A549 (cell line): ENCODE results near the gene ESPN. TPM values are rescaled to one million over a fixed set of nuclear protein-coding genes. Genes with fewer than 3 reads are reported as not detected.

ENCODE experiments used
- ATAC-seq, 2 experiments: fragments of 200-7000 bp in 1 of 2; fragments of >200 bp in 1 of 2; cut with Nextera tagmentation in 1 of 2; cut with Tn5 transposase in 1 of 2; 3 replicates each; pipeline versions ENCODE4 v1.8.0 to v1.9.1; 2018 to 2020; ENCODE audit warnings: mild to moderate bottlenecking in 1 of 2, moderate library complexity in 1 of 2
- CTCF ChIA-PET: fragments of 300-600 bp; sonication (Branson Sonifier 250); formaldehyde crosslinking; extraction: SDS; loops from one replicate; lab custom pipeline; 2021; ENCODE audit warnings: antibody characterized with exemption, inconsistent platforms; lab: Yijun Ruan, JAX
- POLR2A ChIA-PET: fragments of 350-600 bp; formaldehyde crosslinking; extraction: SDS; loops from one replicate; lab custom pipeline; 2021; ENCODE audit warnings: antibody characterized with exemption, inconsistent platforms; lab: Yijun Ruan, JAX
- DNase-seq, 2 experiments: peaks; one replicate each; pipeline versions ENCODE4 v3.0.0 to v3.0.0-alpha.2; 2011 to 2016; ENCODE audit warnings: low read depth in 1 of 2, low spot score in 1 of 2
- FAIRE-seq: peaks from 2 replicates; lab custom pipeline; 2011; peaks lifted over from hg19 to GRCh38; lab: Jason Lieb, UNC
- H3K27ac ChIP-seq, 2 experiments: fragments of >200 bp; sonication (Bioruptor Twin); formaldehyde crosslinking; 3 replicates each; pipeline ENCODE4 v1.5.1; 2016 to 2017
- H3K4me1 ChIP-seq: fragments of >200 bp; sonication (Bioruptor Twin); formaldehyde crosslinking; 3 replicates; pipeline ENCODE4 v1.6.1; 2016
- H3K4me2 ChIP-seq: fragments of >200 bp; sonication (Bioruptor Twin); formaldehyde crosslinking; 3 replicates; pipeline ENCODE4 v1.6.1; 2016
- H3K4me3 ChIP-seq: fragments of >200 bp; sonication (Bioruptor Twin); formaldehyde crosslinking; 3 replicates; pipeline ENCODE4 v1.5.1; 2016
- H3K9me3 ChIP-seq: fragments of >200 bp; sonication (Bioruptor Twin); formaldehyde crosslinking; 3 replicates; pipeline ENCODE4 v1.6.1; 2016
- CBX8 ChIP-seq: fragments of 200-600 bp; sonication (generic); IDR thresholded peaks from 2 replicates; pipeline ENCODE4 v1.6.1; 2016
- CHD2 ChIP-seq: fragments of 150-350 bp; IDR thresholded peaks from 2 replicates; pipeline ENCODE4 v1.6.1; 2014; ENCODE audit warnings: low read length; ENCODE audit not compliant: partially characterized antibody
- CHD4 ChIP-seq: fragments of 200-600 bp; sonication (generic); IDR thresholded peaks from 2 replicates; pipeline ENCODE4 v1.6.1; 2016; ENCODE audit warnings: antibody characterized with exemption, mild to moderate bottlenecking, borderline replicate concordance
- EHF ChIP-seq: fragments of 250-450 bp; sonication (Bioruptor Pico); IDR thresholded peaks from 2 replicates; pipeline ENCODE4 v1.5.0; 2020; ENCODE audit warnings: mild to moderate bottlenecking
- FOXS1 ChIP-seq: fragments of 250-450 bp; sonication (Bioruptor Pico); IDR thresholded peaks from 2 replicates; pipeline ENCODE4 v1.5.0; 2020; ENCODE audit warnings: mild to moderate bottlenecking, moderate library complexity
- HOXB5 ChIP-seq: fragments of 250-450 bp; sonication (Bioruptor Pico); IDR thresholded peaks from 2 replicates; pipeline ENCODE4 v1.5.0; 2020; ENCODE audit warnings: mild to moderate bottlenecking, moderate library complexity
- JUN ChIP-seq, 2 experiments: fragments of >200 bp; sonication (Bioruptor Twin); formaldehyde crosslinking; IDR thresholded peaks; 2 replicates in 1 of 2; 3 replicates in 1 of 2; pipeline ENCODE4 v1.6.1; 2016 to 2017
- KDM1A ChIP-seq: fragments of 200-600 bp; sonication (generic); IDR thresholded peaks from 2 replicates; pipeline ENCODE4 v1.6.1; 2016; ENCODE audit warnings: low read depth, mild to moderate bottlenecking
- KDM5A ChIP-seq: fragments of 200-600 bp; sonication (generic); IDR thresholded peaks from 2 replicates; pipeline ENCODE4 v1.6.1; 2016; ENCODE audit warnings: antibody characterized with exemption, mild to moderate bottlenecking
- MYC ChIP-seq: IDR thresholded peaks from 2 replicates; pipeline ENCODE4 v1.6.1; 2012; ENCODE audit warnings: mild to moderate bottlenecking, inconsistent platforms, low read length, improper control_type of control experiment, borderline replicate concordance
- NR3C1 ChIP-seq: fragments of >200 bp; sonication (Bioruptor Twin); formaldehyde crosslinking; IDR thresholded peaks from 3 replicates; pipeline ENCODE4 v1.6.1; 2017
- RARB ChIP-seq: fragments of 250-450 bp; sonication (Bioruptor Pico); IDR thresholded peaks from 2 replicates; pipeline ENCODE4 v1.8.0; 2021; ENCODE audit warnings: mild to moderate bottlenecking, moderate library complexity
- SMC3 ChIP-seq: fragments of >200 bp; sonication (Bioruptor Twin); formaldehyde crosslinking; IDR thresholded peaks from 3 replicates; pipeline ENCODE4 v1.6.1; 2018; ENCODE audit warnings: inconsistent platforms
- TP53 ChIP-seq: fragments of 250-450 bp; sonication (Bioruptor Pico); IDR thresholded peaks from 2 replicates; pipeline ENCODE4 v1.5.0; 2021; ENCODE audit warnings: mild to moderate bottlenecking, moderate library complexity
- ZC3H11A ChIP-seq: fragments of 450-650 bp; IDR thresholded peaks from 2 replicates; pipeline ENCODE4 v1.6.1; 2014; ENCODE audit warnings: antibody characterized with exemption, mild to moderate bottlenecking
- WGBS: methylation state at CpG from one replicate; pipeline ENCODE4 v1.1.6; 2017; ENCODE audit errors: missing lambda C conversion rate; 5-methylcytosine and 5-hydroxymethylcytosine counted together
- polyA plus RNA-seq, 4 experiments: library from polyadenylated mRNA; depleted of rRNA in 3 of 4; stranded (reverse); fragments of >200 nt; fragmentation: RNase III in 1 of 4; extraction: RNeasy Plus Mini Kit Qiagen cat#74134 plus additional on column Dnase treatment in 1 of 4; gene quantifications; 2 replicates in 3 of 4; 3 replicates in 1 of 4; pipeline ENCODE4 v1.2.3, GENCODE V29; 2011 to 2017
- TF ChIP-seq, protein P1 (sequence below): fragments of >200 bp; sonication (Bioruptor Twin); formaldehyde crosslinking; IDR thresholded peaks from 3 replicates; pipeline ENCODE4 v1.6.1; 2016
- TF ChIP-seq, protein P2 (sequence below): fragments of >200 bp; sonication (Bioruptor Twin); formaldehyde crosslinking; IDR thresholded peaks from 2 replicates; pipeline ENCODE4 v1.6.1; 2016
- TF ChIP-seq, protein P3 (sequence below): IDR thresholded peaks from 2 replicates; pipeline ENCODE4 v1.6.1; 2012; ENCODE audit warnings: low read depth, borderline replicate concordance
- TF ChIP-seq, protein P4 (sequence below): fragments of 250-450 bp; sonication (Bioruptor Pico); IDR thresholded peaks from 2 replicates; pipeline ENCODE4 v1.5.0; 2020; ENCODE audit warnings: low read depth, mild to moderate bottlenecking, moderate library complexity

ESPN gene
- polyA plus RNA-seq, 2 of the 4 experiments (the other 2 are of a cell fraction) = 0.22 to 0.28 TPM

DNA sequence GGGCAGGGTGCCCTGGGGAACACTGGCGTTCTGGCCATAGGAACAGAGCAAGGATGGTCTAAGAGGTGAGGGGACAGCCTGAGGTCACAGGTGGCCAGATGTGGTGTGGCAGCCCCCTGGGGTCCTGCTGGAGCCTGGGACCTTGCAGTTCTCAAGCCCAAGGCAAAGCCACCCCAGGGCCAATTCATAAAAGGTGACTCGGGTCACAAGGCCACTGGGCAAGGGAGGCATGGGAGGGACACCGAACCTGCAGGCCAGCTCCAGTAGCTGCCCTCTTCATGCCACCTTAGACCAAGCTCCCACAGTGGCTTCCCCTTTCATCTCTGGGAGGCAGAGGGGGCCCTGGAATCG lies 22.1 kb downstream of the ESPN start:
- POLR2A ChIA-PET = no interaction called here
- CTCF ChIA-PET = interaction anchor here (0.9 to 1.6 kb wide), 2 partner anchors 9 to 42 kb away, joined by 3 to 6 read pairs; no protein-coding TSS in a partner anchor
- DNase-seq = no peak
- Histone ChIP-seq H3K4me2 (no peak overlapping the region), H3K4me3 (no peak overlapping the region), H3K4me1 (0 out of 3 replicates have a peak, but pooled peaks cover 2% of the 10 kb centered on the region), H3K9me3 (no peaks in the 10 kb centered on the region), H3K27ac (no peak overlapping the region)
- no peak for ATAC-seq
- WGBS = 84% methylated on average over 2 of the region's 4 CpGs
- TF ChIP-seq HOXB5 = no peak
- no peak for FAIRE-seq

DNA sequence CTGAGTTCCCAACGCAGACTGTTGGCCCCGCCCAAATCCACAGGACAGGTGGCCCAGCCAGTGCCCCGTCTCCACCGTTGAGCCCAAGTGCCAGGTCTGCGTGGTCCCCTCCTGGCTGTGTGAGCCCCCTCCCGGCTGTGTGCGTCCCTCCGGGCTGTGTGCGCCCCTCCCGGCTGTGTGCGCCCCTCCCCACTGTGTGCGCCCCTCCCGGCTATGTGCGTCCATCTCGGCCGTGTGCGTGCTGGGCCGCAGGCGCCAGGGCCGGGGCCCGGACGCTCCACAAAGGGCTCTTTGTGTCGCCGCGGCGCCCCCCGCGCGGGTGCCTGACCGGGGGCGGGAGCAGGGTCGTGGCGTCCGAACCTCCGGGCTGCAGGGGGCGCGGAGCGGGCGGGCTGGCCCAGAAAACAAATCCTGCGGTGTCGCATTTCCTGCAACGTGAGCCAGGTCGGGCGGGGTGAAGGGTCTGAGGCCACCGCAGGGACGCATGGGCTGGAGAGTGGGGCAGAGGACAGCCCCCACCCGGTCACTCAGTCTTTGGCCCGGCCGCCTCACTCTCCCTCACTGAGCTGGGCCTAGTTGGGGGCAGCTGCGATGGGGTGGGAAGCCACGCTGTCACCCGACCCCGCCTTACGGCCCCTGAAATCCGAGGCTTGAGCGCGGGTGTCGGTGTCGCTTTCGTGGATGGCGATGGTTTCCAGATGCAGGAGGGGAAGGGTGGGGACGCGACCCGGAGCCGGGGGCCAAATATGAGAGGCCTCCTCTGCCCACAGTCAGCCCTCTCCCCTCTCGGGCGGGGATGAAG lies 22.6 kb downstream of the ESPN start:
- Histone ChIP-seq H3K4me3 (no peak overlapping the region), H3K27ac (no peak overlapping the region), H3K4me2 (no peak overlapping the region), H3K4me1 (0 out of 3 replicates have a peak, but pooled peaks cover 2% of the 10 kb centered on the region), H3K9me3 (no peaks in the 10 kb centered on the region)
- TF ChIP-seq TP53 = no peak
- TF ChIP-seq CHD4 = no peak
- no peak for TF ChIP-seq EHF
- no peak for TF ChIP-seq FOXS1 (CRISPR knock-in tag)
- TF ChIP-seq, protein P1, sequence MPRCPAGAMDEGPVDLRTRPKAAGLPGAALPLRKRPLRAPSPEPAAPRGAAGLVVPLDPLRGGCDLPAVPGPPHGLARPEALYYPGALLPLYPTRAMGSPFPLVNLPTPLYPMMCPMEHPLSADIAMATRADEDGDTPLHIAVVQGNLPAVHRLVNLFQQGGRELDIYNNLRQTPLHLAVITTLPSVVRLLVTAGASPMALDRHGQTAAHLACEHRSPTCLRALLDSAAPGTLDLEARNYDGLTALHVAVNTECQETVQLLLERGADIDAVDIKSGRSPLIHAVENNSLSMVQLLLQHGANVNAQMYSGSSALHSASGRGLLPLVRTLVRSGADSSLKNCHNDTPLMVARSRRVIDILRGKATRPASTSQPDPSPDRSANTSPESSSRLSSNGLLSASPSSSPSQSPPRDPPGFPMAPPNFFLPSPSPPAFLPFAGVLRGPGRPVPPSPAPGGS = no peak
- TF ChIP-seq KDM1A = no peak
- no peak for TF ChIP-seq RARB (CRISPR knock-in tag)
- TF ChIP-seq, protein P2, sequence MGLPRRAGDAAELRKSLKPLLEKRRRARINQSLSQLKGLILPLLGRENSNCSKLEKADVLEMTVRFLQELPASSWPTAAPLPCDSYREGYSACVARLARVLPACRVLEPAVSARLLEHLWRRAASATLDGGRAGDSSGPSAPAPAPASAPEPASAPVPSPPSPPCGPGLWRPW = no peak
- no peak for TF ChIP-seq CBX8
- TF ChIP-seq, protein P3, sequence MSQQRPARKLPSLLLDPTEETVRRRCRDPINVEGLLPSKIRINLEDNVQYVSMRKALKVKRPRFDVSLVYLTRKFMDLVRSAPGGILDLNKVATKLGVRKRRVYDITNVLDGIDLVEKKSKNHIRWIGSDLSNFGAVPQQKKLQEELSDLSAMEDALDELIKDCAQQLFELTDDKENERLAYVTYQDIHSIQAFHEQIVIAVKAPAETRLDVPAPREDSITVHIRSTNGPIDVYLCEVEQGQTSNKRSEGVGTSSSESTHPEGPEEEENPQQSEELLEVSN = no peak
- no peak for TF ChIP-seq CHD2
- TF ChIP-seq, protein P4, sequence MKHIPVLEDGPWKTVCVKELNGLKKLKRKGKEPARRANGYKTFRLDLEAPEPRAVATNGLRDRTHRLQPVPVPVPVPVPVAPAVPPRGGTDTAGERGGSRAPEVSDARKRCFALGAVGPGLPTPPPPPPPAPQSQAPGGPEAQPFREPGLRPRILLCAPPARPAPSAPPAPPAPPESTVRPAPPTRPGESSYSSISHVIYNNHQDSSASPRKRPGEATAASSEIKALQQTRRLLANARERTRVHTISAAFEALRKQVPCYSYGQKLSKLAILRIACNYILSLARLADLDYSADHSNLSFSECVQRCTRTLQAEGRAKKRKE = no peak
- TF ChIP-seq JUN (IDR thresholded peaks at IDR 0.05) = no peak
- TF ChIP-seq SMC3 = no peak
- ChIA-PET POLR2A (no interaction called here), CTCF (interaction anchor here (1.3 to 2.9 kb wide), 3 partner anchors 8 to 42 kb away, joined by 3 to 10 read pairs (median 6); no protein-coding TSS in a partner anchor)
- DNase-seq = no peak
- no peak for ATAC-seq
- WGBS = 85% methylated on average over 27 of the region's 67 CpGs
- FAIRE-seq = no peak

DNA sequence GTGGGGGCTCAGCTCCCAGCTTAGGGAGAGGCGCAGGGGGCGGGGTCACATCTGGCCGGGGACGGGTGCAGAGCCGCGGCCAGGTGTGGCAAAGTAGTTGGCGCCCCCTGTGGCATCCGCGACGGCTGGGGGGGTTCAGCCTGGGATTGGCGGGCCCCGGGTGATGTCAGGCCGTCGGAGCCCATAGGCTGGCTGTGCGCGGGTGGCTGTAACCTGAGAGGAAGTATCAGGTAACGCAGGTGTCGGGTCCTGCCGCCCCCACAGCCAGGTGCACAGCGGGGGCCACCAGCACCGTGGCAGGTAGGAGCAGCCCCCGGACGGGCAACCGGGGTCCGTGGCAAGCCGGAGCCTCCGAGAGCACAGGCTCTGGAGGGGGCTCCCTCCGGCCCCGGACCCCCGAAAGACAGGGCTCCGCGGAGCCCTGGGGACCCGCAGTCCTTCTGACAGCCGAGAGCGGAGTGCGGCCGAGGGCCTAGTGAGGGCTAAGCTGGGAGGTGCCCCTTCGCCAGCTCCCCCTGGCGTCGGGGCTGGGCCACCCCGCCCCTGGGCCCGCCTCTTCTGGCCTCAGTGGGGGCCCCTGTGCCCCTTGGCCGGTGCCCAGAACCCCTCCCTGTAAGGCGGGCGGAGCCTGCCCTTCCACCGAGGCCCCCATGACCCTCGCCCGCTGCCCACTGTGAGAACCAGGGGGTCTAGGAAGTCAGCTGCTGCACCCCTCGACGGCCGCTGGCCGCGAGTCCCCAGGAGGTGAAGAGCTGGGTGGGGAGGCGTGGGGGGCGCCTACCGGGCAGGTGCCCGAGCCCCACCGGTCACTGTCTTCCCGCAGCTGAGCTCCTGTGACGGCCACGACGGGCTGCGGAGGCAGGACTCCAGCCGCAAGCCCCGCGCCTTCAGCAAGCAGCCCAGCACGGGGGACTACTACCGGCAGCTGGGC lies 23.5 kb downstream of the ESPN start:
- ATAC-seq (peak in 1 of 2 experiments; percentile 41; a peak in 3 of 6 replicates), FAIRE-seq (no peak), DNase-seq (no peak)
- H3K27ac ChIP-seq = peak overlapping the region in 1 of 2 experiments; percentile 57; a peak in 1 of 6 replicates
- ChIA-PET POLR2A (no interaction called here), CTCF (interaction anchor here (1.3 to 3.0 kb wide), 5 partner anchors 9 to 41 kb away, joined by 3 to 16 read pairs (median 5); no protein-coding TSS in a partner anchor)
- 0 out of 3 replicates have a peak, but pooled peaks cover 2% of the 10 kb centered on the region for H3K4me1 ChIP-seq
- peak overlapping the region; percentile 57 for H3K4me2 ChIP-seq
- TF ChIP-seq RARB (CRISPR knock-in tag) (no peak), ZC3H11A (no peak), TP53 (no peak), NR3C1 (no peak), MYC (no peak), KDM5A (no peak)
- TF ChIP-seq, protein P1 = no peak
- WGBS = 61% methylated on average over 15 of the region's 68 CpGs
- no peaks in the 10 kb centered on the region for H3K9me3 ChIP-seq
- peak overlapping the region; percentile 19; the same call in 2 of the 3 replicates for H3K4me3 ChIP-seq
